Neuronal stem cell (in vitro differentiated cells): Measurements from ENCODE around the gene CREG1.
"Not testable (repeated sequence)": the region's sequence is repeated elsewhere in the genome, so short reads cannot be mapped to it uniquely, and the experiment has no call there.

Source experiments
- DNase-seq: peaks from one replicate; pipeline ENCODE4 v3.0.0-alpha.2; 2013; ENCODE audit warnings: low spot score
- H2AFZ ChIP-seq: one replicate; pipeline ENCODE4 v1.6.1; 2013; ENCODE audit warnings: mild to moderate bottlenecking, low read length, inconsistent platforms
- H2AK5ac ChIP-seq: 2 replicates; pipeline ENCODE4 v1.6.1; 2013; ENCODE audit warnings: low read depth, mild to moderate bottlenecking, inconsistent platforms, low read length, moderate library complexity, mixed read lengths
- H2BK120ac ChIP-seq: 2 replicates; pipeline ENCODE4 v1.6.1; 2013; ENCODE audit warnings: low read depth, mild to moderate bottlenecking, inconsistent platforms, low read length, moderate library complexity, mixed read lengths
- H2BK12ac ChIP-seq: one replicate; pipeline ENCODE4 v1.6.1; 2013; ENCODE audit warnings: low read length, inconsistent platforms
- H2BK15ac ChIP-seq: 2 replicates; pipeline ENCODE4 v1.6.1; 2013; ENCODE audit warnings: mild to moderate bottlenecking, low read length, inconsistent platforms, mixed read lengths
- H2BK5ac ChIP-seq: one replicate; pipeline ENCODE4 v1.6.1; 2013; ENCODE audit warnings: inconsistent platforms, mild to moderate bottlenecking, low read length, moderate library complexity
- H3K14ac ChIP-seq: one replicate; pipeline ENCODE4 v1.6.1; 2013; ENCODE audit warnings: low read length, inconsistent platforms
- H3K18ac ChIP-seq: 2 replicates; pipeline ENCODE4 v1.6.1; 2013; ENCODE audit warnings: low read length, inconsistent platforms
- H3K23ac ChIP-seq: 2 replicates; pipeline ENCODE4 v1.6.1; 2013; ENCODE audit warnings: low read depth, mild to moderate bottlenecking, mixed read lengths, low read length, inconsistent platforms; ENCODE audit not compliant: poor library complexity
- H3K27ac ChIP-seq: replicated peaks from 3 replicates; pipeline ENCODE4 v1.5.1; 2013; ENCODE audit warnings: low read length, inconsistent platforms
- H3K27me3 ChIP-seq, 3 experiments: 2 replicates each; pipeline ENCODE4 v1.6.1; 2013; ENCODE audit warnings: low read length in 3 of 3, mild to moderate bottlenecking in 2 of 3, inconsistent platforms in 1 of 3, low read depth in 1 of 3, mixed read lengths in 1 of 3, moderate library complexity in 1 of 3; ENCODE audit not compliant: control insufficient read depth in 3 of 3, insufficient read depth in 3 of 3
- H3K36me3 ChIP-seq, 2 donors: replicated peaks in 1 of 2; 2 replicates each; pipeline ENCODE4 v1.6.1; 2013; ENCODE audit warnings: low read length in 2 of 2; ENCODE audit not compliant: control insufficient read depth in 2 of 2, insufficient read depth in 2 of 2
- H3K4ac ChIP-seq: 2 replicates; pipeline ENCODE4 v1.6.1; 2013; ENCODE audit warnings: inconsistent platforms, mild to moderate bottlenecking, low read length, moderate library complexity
- H3K4me1 ChIP-seq, 2 donors: 1 replicate in 1 of 2; 2 replicates in 1 of 2; pipeline ENCODE4 v1.6.1; 2013; ENCODE audit warnings: low read length in 2 of 2, low read depth in 1 of 2; ENCODE audit not compliant: control insufficient read depth in 2 of 2, insufficient read depth in 1 of 2
- H3K4me2 ChIP-seq: one replicate; pipeline ENCODE4 v1.6.1; 2013; ENCODE audit warnings: mild to moderate bottlenecking, low read length, inconsistent platforms; ENCODE audit not compliant: insufficient read depth, poor library complexity, severe bottlenecking
- H3K4me3 ChIP-seq, 2 donors: 2 replicates each; pipeline ENCODE4 v1.5.1; 2013; ENCODE audit warnings: low read length in 2 of 2, mild to moderate bottlenecking in 2 of 2, inconsistent platforms in 1 of 2, moderate library complexity in 1 of 2
- H3K79me1 ChIP-seq: one replicate; pipeline ENCODE4 v1.6.1; 2013; ENCODE audit warnings: low read depth, mild to moderate bottlenecking, inconsistent platforms, low read length, moderate library complexity
- H3K9ac ChIP-seq: one replicate; pipeline ENCODE4 v1.6.1; 2013; ENCODE audit warnings: mild to moderate bottlenecking, low read depth, low read length, inconsistent platforms; ENCODE audit not compliant: poor library complexity
- H3K9me3 ChIP-seq, 2 donors: replicated peaks in 1 of 2; 2 replicates each; pipeline versions ENCODE3 to v1.6.1; 2013; ENCODE audit warnings: low read length in 2 of 2, mild to moderate bottlenecking in 2 of 2, inconsistent platforms in 1 of 2, low read depth in 1 of 2, mixed read lengths in 1 of 2, moderate library complexity in 1 of 2; ENCODE audit not compliant: control insufficient read depth in 2 of 2, insufficient read depth in 1 of 2
- H4K8ac ChIP-seq: one replicate; pipeline ENCODE4 v1.6.1; 2013; ENCODE audit warnings: low read depth, mild to moderate bottlenecking, inconsistent platforms, low read length, moderate library complexity
- H4K91ac ChIP-seq: one replicate; pipeline ENCODE4 v1.6.1; 2013; ENCODE audit warnings: low read length, low read depth, mild to moderate bottlenecking, inconsistent platforms; ENCODE audit not compliant: poor library complexity
- WGBS, 2 donors: extraction: QIAGEN DNeasy Blood & Tissue Kit; methylation state at CpG; one replicate each; pipeline ENCODE4 v1.1.7; 2013; ENCODE audit warnings: missing lambda C conversion rate in 2 of 2, mixed read lengths in 1 of 2; ENCODE audit not compliant: insufficient read length in 2 of 2, insufficient replicate concordance in 1 of 2; ENCODE audit errors: extremely low coverage in 2 of 2; 5-methylcytosine and 5-hydroxymethylcytosine counted together

The CREG1 gene

DNA sequence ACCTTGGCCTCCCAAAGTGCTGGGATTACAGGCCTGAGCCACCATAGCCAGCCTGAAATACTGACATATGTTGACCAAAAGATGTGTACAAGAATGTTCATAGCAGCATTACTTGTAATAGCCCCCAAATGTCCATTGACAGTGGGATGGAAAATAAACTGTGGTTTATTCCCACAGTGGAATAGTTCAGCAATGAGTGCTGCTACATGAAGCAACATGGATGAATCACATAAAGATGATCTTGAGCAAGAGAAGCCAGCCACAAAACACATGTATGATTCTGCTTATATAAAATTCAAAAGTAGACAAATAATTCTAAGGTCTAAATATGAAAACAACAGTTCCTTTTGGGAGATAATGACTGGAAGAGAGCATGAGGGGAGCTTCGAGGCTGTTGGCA is 9.1 kb upstream of the CREG1 start:
- H2BK12ac ChIP-seq, result no peak overlapping the region
- no CpG with 5 or more reads among the region's 1 CpG for WGBS, 2 donors
- DNase-seq, result no peak

GRCh38 chr1:167561753-167562152 is 8.2 kb upstream of the CREG1 start:
- no peaks in the 10 kb centered on the region for H3K4me1 ChIP-seq
- H3K18ac ChIP-seq, result no peak overlapping the region
- no peak overlapping the region for H2BK5ac ChIP-seq
- no peak for DNase-seq
- no peak overlapping the region for H3K27ac ChIP-seq
- no peak overlapping the region for H4K8ac ChIP-seq
- H2AFZ ChIP-seq, result no peak overlapping the region
- no peak overlapping the region for H3K4me2 ChIP-seq
- H3K27me3 ChIP-seq, result peaks cover 0 to 25% (median 0%) of the 10 kb centered on the region in 3 experiments
- H2BK15ac ChIP-seq, result no peak overlapping the region
- no peak overlapping the region for H4K91ac ChIP-seq
- no peaks in the 10 kb centered on the region for H3K9me3 ChIP-seq
- H3K4me3 ChIP-seq, result no peak overlapping the region
- H3K9ac ChIP-seq, result no peak overlapping the region
- H3K14ac ChIP-seq, result no peak overlapping the region
- no peaks in the 10 kb centered on the region for H3K36me3 ChIP-seq
- no peaks in the 10 kb centered on the region for H3K79me1 ChIP-seq
- no peak overlapping the region for H3K23ac ChIP-seq
- H2AK5ac ChIP-seq, result no peak overlapping the region
- H2BK12ac ChIP-seq, result no peak overlapping the region
- H2BK120ac ChIP-seq, result no peak overlapping the region
- WGBS, 2 donors, result no CpG with 5 or more reads among the region's 6 CpGs
- H3K4ac ChIP-seq, result no peak overlapping the region

More for the DNA sequence above, 9.1 kb upstream of the CREG1 start:
- no peak overlapping the region for H3K4me3 ChIP-seq
- no peak overlapping the region for H2AK5ac ChIP-seq
- H3K27me3 ChIP-seq, result peaks cover 0 to 22% (median 0%) of the 10 kb centered on the region in 3 experiments
- no peak overlapping the region for H3K14ac ChIP-seq
- no peak overlapping the region for H4K8ac ChIP-seq
- no peaks in the 10 kb centered on the region for H3K9me3 ChIP-seq
- no peak overlapping the region for H3K4me2 ChIP-seq
- no peaks in the 10 kb centered on the region for H3K36me3 ChIP-seq
- no peak overlapping the region for H3K27ac ChIP-seq
- no peak overlapping the region for H3K23ac ChIP-seq
- no peak overlapping the region for H3K18ac ChIP-seq
- H3K79me1 ChIP-seq, result no peaks in the 10 kb centered on the region
- H2BK15ac ChIP-seq, result no peak overlapping the region
- H2BK5ac ChIP-seq, result no peak overlapping the region
- H2AFZ ChIP-seq, result no peak overlapping the region
- H3K9ac ChIP-seq, result no peak overlapping the region
- H2BK120ac ChIP-seq, result no peak overlapping the region
- H3K4me1 ChIP-seq, result peaks cover 2 to 3% of the 10 kb centered on the region in 2 donors
- no peak overlapping the region for H4K91ac ChIP-seq
- H3K4ac ChIP-seq, result no peak overlapping the region

DNA sequence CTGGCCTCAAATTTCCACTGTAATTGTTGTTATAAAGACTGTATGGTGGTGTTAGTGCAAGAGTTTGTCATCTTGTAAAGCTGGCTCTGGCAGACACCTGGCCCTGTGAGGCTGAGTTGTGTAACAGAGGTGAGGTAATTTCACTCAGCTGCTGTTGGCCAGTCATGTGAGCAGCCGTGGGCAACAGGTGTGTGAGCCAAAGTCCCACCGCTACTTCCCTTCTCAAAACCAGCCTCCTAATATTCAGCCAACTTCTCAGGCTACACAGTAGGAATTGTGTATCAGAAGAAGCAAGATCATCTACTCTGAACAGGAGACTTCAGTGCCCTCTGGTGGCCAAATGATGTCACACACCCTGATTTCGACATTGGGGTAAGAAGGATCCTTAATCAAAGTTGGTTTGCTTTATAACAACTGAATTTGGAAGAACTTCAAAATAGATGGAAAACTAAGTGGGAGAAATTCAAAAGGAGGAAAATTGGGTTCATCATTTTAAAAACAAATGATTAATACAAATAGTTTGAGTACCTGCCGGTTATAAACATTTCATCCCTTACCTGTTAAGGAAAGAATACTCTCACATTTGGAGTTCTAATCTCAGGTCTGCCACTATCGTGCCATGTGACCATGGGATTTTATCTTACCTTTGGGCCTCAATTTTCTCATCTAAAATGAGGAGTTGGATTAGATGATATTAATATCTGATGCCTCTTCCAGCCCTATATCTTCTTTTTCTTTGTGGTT is 2.6 kb upstream of the CREG1 start:
- Histone ChIP-seq H3K27ac (no peak overlapping the region), H2AFZ (no peak overlapping the region), H3K9me3 (no peaks in the 10 kb centered on the region), H3K36me3 (no peaks in the 10 kb centered on the region), H3K79me1 (no peaks in the 10 kb centered on the region), H3K23ac (no peak overlapping the region), H2BK15ac (no peak overlapping the region), H2AK5ac (no peak overlapping the region), H3K4me2 (no peak overlapping the region), H3K4me1 (no peaks in the 10 kb centered on the region), H3K9ac (no peak overlapping the region), H4K8ac (no peak overlapping the region), H2BK120ac (no peak overlapping the region), H3K4me3 (no peak overlapping the region), H2BK5ac (no peak overlapping the region), H3K18ac (no peak overlapping the region), H4K91ac (no peak overlapping the region), H3K14ac (no peak overlapping the region), H3K27me3 (peaks cover 0 to 9% (median 0%) of the 10 kb centered on the region in 3 experiments), H3K4ac (no peak overlapping the region), H2BK12ac (no peak overlapping the region)
- DNase-seq, result peak; percentile 76
- WGBS, 2 donors, result no CpG with 5 or more reads among the region's 5 CpGs

GRCh38 chr1:167555072-167555471 is 1.5 kb upstream of the CREG1 start:
- H3K4me2 ChIP-seq, H3K23ac ChIP-seq, H2BK15ac ChIP-seq, H3K18ac ChIP-seq, H2BK5ac ChIP-seq, H3K27ac ChIP-seq, H3K4ac ChIP-seq, H3K27me3 ChIP-seq, H3K9ac ChIP-seq, H3K9me3 ChIP-seq, DNase-seq, H2BK12ac ChIP-seq, H3K79me1 ChIP-seq, H3K4me1 ChIP-seq, H3K14ac ChIP-seq, H4K8ac ChIP-seq, H2BK120ac ChIP-seq, H4K91ac ChIP-seq, H3K36me3 ChIP-seq, H2AK5ac ChIP-seq, H2AFZ ChIP-seq, H3K4me3 ChIP-seq: not testable (repeated sequence)
- no CpG with 5 or more reads among the region's 1 CpG for WGBS, 2 donors
